ENCODE results near the gene PGP.

DNA sequence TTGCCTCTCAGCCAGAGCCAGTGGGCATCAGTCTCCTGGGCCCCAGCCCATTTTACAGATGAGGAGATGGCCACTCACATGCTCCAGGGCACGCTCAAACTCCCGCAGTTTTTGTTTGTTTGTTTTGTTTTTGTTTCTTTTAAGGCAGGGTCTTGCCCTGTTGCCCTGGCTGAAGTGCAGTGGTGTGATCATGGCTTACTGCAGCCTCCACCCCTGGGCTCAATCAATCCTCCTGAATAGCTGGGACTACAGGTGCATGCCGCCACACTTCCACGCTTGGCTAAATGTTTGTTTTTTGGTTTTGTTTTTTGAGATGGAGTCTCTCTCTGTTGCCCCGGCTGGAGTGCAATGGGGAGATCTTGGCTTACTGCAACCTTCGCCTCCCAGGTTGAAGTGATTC lies 12.3 kb upstream of the PGP start:
- TF ChIP-seq, protein P1, sequence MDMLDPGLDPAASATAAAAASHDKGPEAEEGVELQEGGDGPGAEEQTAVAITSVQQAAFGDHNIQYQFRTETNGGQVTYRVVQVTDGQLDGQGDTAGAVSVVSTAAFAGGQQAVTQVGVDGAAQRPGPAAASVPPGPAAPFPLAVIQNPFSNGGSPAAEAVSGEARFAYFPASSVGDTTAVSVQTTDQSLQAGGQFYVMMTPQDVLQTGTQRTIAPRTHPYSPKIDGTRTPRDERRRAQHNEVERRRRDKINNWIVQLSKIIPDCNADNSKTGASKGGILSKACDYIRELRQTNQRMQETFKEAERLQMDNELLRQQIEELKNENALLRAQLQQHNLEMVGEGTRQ (IDR thresholded peaks at IDR 0.05): no peak
- TF ChIP-seq, protein P2, sequence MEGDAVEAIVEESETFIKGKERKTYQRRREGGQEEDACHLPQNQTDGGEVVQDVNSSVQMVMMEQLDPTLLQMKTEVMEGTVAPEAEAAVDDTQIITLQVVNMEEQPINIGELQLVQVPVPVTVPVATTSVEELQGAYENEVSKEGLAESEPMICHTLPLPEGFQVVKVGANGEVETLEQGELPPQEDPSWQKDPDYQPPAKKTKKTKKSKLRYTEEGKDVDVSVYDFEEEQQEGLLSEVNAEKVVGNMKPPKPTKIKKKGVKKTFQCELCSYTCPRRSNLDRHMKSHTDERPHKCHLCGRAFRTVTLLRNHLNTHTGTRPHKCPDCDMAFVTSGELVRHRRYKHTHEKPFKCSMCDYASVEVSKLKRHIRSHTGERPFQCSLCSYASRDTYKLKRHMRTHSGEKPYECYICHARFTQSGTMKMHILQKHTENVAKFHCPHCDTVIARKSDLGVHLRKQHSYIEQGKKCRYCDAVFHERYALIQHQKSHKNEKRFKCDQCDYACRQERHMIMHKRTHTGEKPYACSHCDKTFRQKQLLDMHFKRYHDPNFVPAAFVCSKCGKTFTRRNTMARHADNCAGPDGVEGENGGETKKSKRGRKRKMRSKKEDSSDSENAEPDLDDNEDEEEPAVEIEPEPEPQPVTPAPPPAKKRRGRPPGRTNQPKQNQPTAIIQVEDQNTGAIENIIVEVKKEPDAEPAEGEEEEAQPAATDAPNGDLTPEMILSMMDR (IDR thresholded peaks at IDR 0.05): no peak
